ENCODE measurements around the gene CYP2E1.
"Not testable (repeated sequence)": the region's sequence is repeated elsewhere in the genome, so short reads cannot be mapped to it uniquely, and the experiment has no call there.

Gene CYP2E1

GRCh38 chr10:133528845-133529575 lies 1.8 kb downstream of the CYP2E1 start:
- no peak for DNase-seq

GRCh38 chr10:133529576-133529946 lies 2.4 kb downstream of the CYP2E1 start:
- no peak for DNase-seq

GRCh38 chr10:133530506-133530905 lies 3.3 kb downstream of the CYP2E1 start:
- DNase-seq: no peak

GRCh38 chr10:133532871-133533270 lies 5.7 kb downstream of the CYP2E1 start:
- DNase-seq: no peak

- no peak for DNase-seq
Measured at GRCh38 chr10:133534417-133534816, 7.3 kb downstream of the CYP2E1 start.

GRCh38 chr10:133536198-133536597 lies 9.0 kb downstream of the CYP2E1 start:
- DNase-seq: no peak

- DNase-seq: no peak
Measured at GRCh38 chr10:133537546-133538545, 10.7 kb downstream of the CYP2E1 start.

GRCh38 chr10:133541441-133541975 lies 14.3 kb downstream of the CYP2E1 start:
- DNase-seq: not testable (repeated sequence)

GRCh38 chr10:133544506-133544905 lies 17.3 kb downstream of the CYP2E1 start:
- DNase-seq: no peak

GRCh38 chr10:133554600-133554999 lies 27.4 kb downstream of the CYP2E1 start:
- no peak for DNase-seq

GRCh38 chr10:133555521-133555920 lies 28.4 kb downstream of the CYP2E1 start:
- no peak for DNase-seq

GRCh38 chr10:133557381-133557780 lies 30.2 kb downstream of the CYP2E1 start:
- DNase-seq: no peak

GRCh38 chr10:133559216-133559615 lies 32.1 kb downstream of the CYP2E1 start:
- DNase-seq: no peak

GRCh38 chr10:133564816-133565215 lies 37.7 kb downstream of the CYP2E1 start:
- DNase-seq: no peak

- no peak for DNase-seq
Measured at GRCh38 chr10:133565441-133566294, 38.5 kb downstream of the CYP2E1 start, which contains the start of gene SYCE1. Gene SYCE1 (minus strand): TSS chr10:133565583. CDS start chr10:133565529, 54 bp downstream.

- DNase-seq: no peak
Measured at GRCh38 chr10:133567119-133567518, 40.0 kb downstream of the CYP2E1 start.

GRCh38 chr10:133567609-133568286 lies 40.6 kb downstream of the CYP2E1 start:
- no peak for DNase-seq

- DNase-seq: no peak
Measured at GRCh38 chr10:133568287-133568614, 41.1 kb downstream of the CYP2E1 start.

- not testable (repeated sequence) for DNase-seq
Measured at GRCh38 chr10:133568831-133569527, 41.8 kb downstream of the CYP2E1 start.

- not testable (repeated sequence) for DNase-seq
Measured at GRCh38 chr10:133569801-133570200, 42.6 kb downstream of the CYP2E1 start.

- DNase-seq: not testable (repeated sequence)
Measured at GRCh38 chr10:133572055-133572454, 44.9 kb downstream of the CYP2E1 start.
